ENCODE results near the gene CPEB1. TPM values are rescaled to one million over a fixed set of nuclear protein-coding genes. Genes with fewer than 3 reads are reported as not detected.
"Not testable (repeated sequence)": the region's sequence is repeated elsewhere in the genome, so short reads cannot be mapped to it uniquely, and the experiment has no call there.

The CPEB1 gene
- total and polyA plus RNA-seq, 5 experiments from 2014 or later, result 2.2 to 3.6 (median 3.0) TPM

GRCh38 chr15:82647835-82648256 is 683 bp upstream of the CPEB1 start:
- Mint-ChIP-seq H3K36me3 (peaks cover 0 to 2% (median 0%) of the 10 kb centered on the region in 3 donors), H3K4me1 (peaks cover 9 to 20% (median 13%) of the 10 kb centered on the region in 4 donors), H3K4me3 (peak overlapping the region; percentile 61 to 84 (median 76)), H3K27me3 (peaks cover 8 to 34% (median 12%) of the 10 kb centered on the region in 5 donors), H3K27ac (peak overlapping the region in 2 of 10 donors; percentile 66 to 67), H3K9me3 (no peaks in the 10 kb centered on the region)
- POLR2A ChIA-PET, result interaction anchor here (0.9 to 1.5 kb wide), 4 partner anchors 33 to 364 kb away, joined by 3 to 9 read pairs (median 4); partner anchors contain the start of genes C15orf40 and RPS17
- ATAC-seq (peak; percentile 84 to 87), DNase-seq (peak; percentile 39 to 83 (median 63))

- peak overlapping the region in 5 of 10 donors; percentile 63 to 84 (median 74) for H3K27ac Mint-ChIP-seq
- DNase-seq (peak in 3 of 10 donors; percentile 10 to 15 (median 15)), ATAC-seq (no peak)
- H3K27me3 Mint-ChIP-seq, result peaks cover 8 to 31% (median 10%) of the 10 kb centered on the region in 5 donors
- POLR2A ChIA-PET, result interaction anchor here (1.3 to 1.5 kb wide), 2 partner anchors 34 to 35 kb away, joined by 3 to 9 read pairs; no protein-coding TSS in a partner anchor
- H3K9me3 Mint-ChIP-seq, result no peaks in the 10 kb centered on the region
- H3K4me3 Mint-ChIP-seq, result peak overlapping the region; percentile 71 to 88 (median 80)
- H3K4me1 Mint-ChIP-seq, result peaks cover 9 to 20% (median 13%) of the 10 kb centered on the region in 4 donors
- H3K36me3 Mint-ChIP-seq, result peaks cover 0 to 2% (median 0%) of the 10 kb centered on the region in 3 donors
Observed at GRCh38 chr15:82646250-82647044, 716 bp downstream of the CPEB1 start.

GRCh38 chr15:82644967-82645852 is 2.0 kb downstream of the CPEB1 start:
- DNase-seq, H3K36me3 Mint-ChIP-seq, ATAC-seq, H3K9me3 Mint-ChIP-seq, H3K27ac Mint-ChIP-seq: not testable (repeated sequence)
- H3K4me3 Mint-ChIP-seq, result peak overlapping the region in 5 of 10 donors; percentile 20 to 74 (median 57)
- H3K27me3 Mint-ChIP-seq, result peaks cover 16 to 37% (median 21%) of the 10 kb centered on the region in 5 donors
- peaks cover 9 to 20% (median 13%) of the 10 kb centered on the region in 4 donors for H3K4me1 Mint-ChIP-seq
- POLR2A ChIA-PET, result interaction anchor here (0.6 to 1.3 kb wide), 2 partner anchors 27 to 36 kb away, joined by 3 to 4 read pairs; no protein-coding TSS in a partner anchor

- H3K27ac Mint-ChIP-seq, result no peak overlapping the region
- no peak for ATAC-seq
- no peak overlapping the region for H3K4me3 Mint-ChIP-seq
- peaks cover 18 to 46% (median 29%) of the 10 kb centered on the region in 5 donors for H3K27me3 Mint-ChIP-seq
- POLR2A ChIA-PET, result no interaction called here
- peaks cover 10 to 16% (median 11%) of the 10 kb centered on the region in 4 donors for H3K4me1 Mint-ChIP-seq
- H3K36me3 Mint-ChIP-seq, result peaks cover 0 to 4% (median 4%) of the 10 kb centered on the region in 3 donors
- DNase-seq, result no peak
- H3K9me3 Mint-ChIP-seq, result no peaks in the 10 kb centered on the region
Observed at GRCh38 chr15:82643992-82644391, 3.2 kb downstream of the CPEB1 start.

GRCh38 chr15:82642656-82643055 is 4.5 kb downstream of the CPEB1 start:
- Mint-ChIP-seq H3K27me3 (peaks cover 19 to 44% (median 29%) of the 10 kb centered on the region in 5 donors), H3K9me3 (no peaks in the 10 kb centered on the region), H3K27ac (no peak overlapping the region), H3K36me3 (peaks cover 0 to 4% (median 4%) of the 10 kb centered on the region in 3 donors), H3K4me1 (peaks cover 4 to 7% (median 5%) of the 10 kb centered on the region in 4 donors), H3K4me3 (no peak overlapping the region)
- ATAC-seq, result no peak
- DNase-seq, result no peak
- POLR2A ChIA-PET, result no interaction called here

- Mint-ChIP-seq H3K9me3 (no peaks in the 10 kb centered on the region), H3K4me1 (peaks cover 2 to 5% (median 4%) of the 10 kb centered on the region in 4 donors), H3K4me3 (no peak overlapping the region), H3K27me3 (peaks cover 22 to 50% (median 29%) of the 10 kb centered on the region in 5 donors), H3K36me3 (peaks cover 0 to 4% (median 4%) of the 10 kb centered on the region in 3 donors), H3K27ac (no peak overlapping the region)
- POLR2A ChIA-PET, result no interaction called here
- DNase-seq (no peak), ATAC-seq (no peak)
Observed at GRCh38 chr15:82641129-82641798, 5.9 kb downstream of the CPEB1 start.

- peaks cover 0 to 2% (median under 1%) of the 10 kb centered on the region in 4 donors for H3K4me1 Mint-ChIP-seq
- peaks cover 23 to 51% (median 28%) of the 10 kb centered on the region in 5 donors for H3K27me3 Mint-ChIP-seq
- no peak overlapping the region for H3K4me3 Mint-ChIP-seq
- no peak overlapping the region for H3K27ac Mint-ChIP-seq
- no peak for DNase-seq
- no peaks in the 10 kb centered on the region for H3K9me3 Mint-ChIP-seq
- POLR2A ChIA-PET, result no interaction called here
- peaks cover 0 to 4% (median 4%) of the 10 kb centered on the region in 3 donors for H3K36me3 Mint-ChIP-seq
- no peak for ATAC-seq
Observed at GRCh38 chr15:82640672-82641071, 6.5 kb downstream of the CPEB1 start.

GRCh38 chr15:82635798-82636197 is 11.4 kb downstream of the CPEB1 start:
- POLR2A ChIA-PET, result no interaction called here
- DNase-seq (no peak), ATAC-seq (no peak)
- peaks cover 0 to 1% (median 0%) of the 10 kb centered on the region in 4 donors for H3K4me1 Mint-ChIP-seq
- peaks cover 5 to 33% (median 19%) of the 10 kb centered on the region in 5 donors for H3K27me3 Mint-ChIP-seq
- H3K27ac Mint-ChIP-seq, result no peak overlapping the region
- H3K9me3 Mint-ChIP-seq, result no peaks in the 10 kb centered on the region
- H3K36me3 Mint-ChIP-seq, result peaks cover 0 to 4% (median 2%) of the 10 kb centered on the region in 3 donors
- H3K4me3 Mint-ChIP-seq, result no peak overlapping the region

GRCh38 chr15:82630033-82630432 is 17.1 kb downstream of the CPEB1 start:
- DNase-seq (no peak), ATAC-seq (no peak)
- H3K4me1 Mint-ChIP-seq, result no peaks in the 10 kb centered on the region
- no peaks in the 10 kb centered on the region for H3K9me3 Mint-ChIP-seq
- H3K4me3 Mint-ChIP-seq, result no peak overlapping the region
- H3K36me3 Mint-ChIP-seq, result peaks cover 0 to 4% (median 0%) of the 10 kb centered on the region in 3 donors
- H3K27ac Mint-ChIP-seq, result no peak overlapping the region
- H3K27me3 Mint-ChIP-seq, result peaks cover 0 to 4% (median 0%) of the 10 kb centered on the region in 5 donors
- POLR2A ChIA-PET, result no interaction called here

- POLR2A ChIA-PET, result no interaction called here
- no peaks in the 10 kb centered on the region for H3K27me3 Mint-ChIP-seq
- H3K4me3 Mint-ChIP-seq, result no peak overlapping the region
- H3K4me1 Mint-ChIP-seq, result no peaks in the 10 kb centered on the region
- DNase-seq, result no peak
- no peak overlapping the region for H3K27ac Mint-ChIP-seq
- H3K9me3 Mint-ChIP-seq, result no peaks in the 10 kb centered on the region
- peaks cover 0 to 9% (median 4%) of the 10 kb centered on the region in 3 donors for H3K36me3 Mint-ChIP-seq
- ATAC-seq, result no peak
Observed at GRCh38 chr15:82625136-82625535, 22.0 kb downstream of the CPEB1 start.

GRCh38 chr15:82624438-82624837 is 22.7 kb downstream of the CPEB1 start:
- DNase-seq, result no peak
- H3K4me3 Mint-ChIP-seq, result no peak overlapping the region

GRCh38 chr15:82624008-82624407 is 23.2 kb downstream of the CPEB1 start:
- Mint-ChIP-seq H3K9me3 (no peaks in the 10 kb centered on the region), H3K4me3 (no peak overlapping the region)
- ATAC-seq, result no peak

More at GRCh38 chr15:82624438-82624837, 22.7 kb downstream of the CPEB1 start:
- no peaks in the 10 kb centered on the region for H3K27me3 Mint-ChIP-seq
- H3K9me3 Mint-ChIP-seq, result no peaks in the 10 kb centered on the region
- ATAC-seq, result no peak
- no peaks in the 10 kb centered on the region for H3K4me1 Mint-ChIP-seq
- H3K36me3 Mint-ChIP-seq, result peaks cover 0 to 9% (median 4%) of the 10 kb centered on the region in 3 donors
- no peak overlapping the region for H3K27ac Mint-ChIP-seq
- POLR2A ChIA-PET, result no interaction called here

More at GRCh38 chr15:82624008-82624407, 23.2 kb downstream of the CPEB1 start:
- Mint-ChIP-seq H3K27me3 (no peaks in the 10 kb centered on the region), H3K27ac (no peak overlapping the region), H3K36me3 (peaks cover 0 to 9% (median 4%) of the 10 kb centered on the region in 3 donors), H3K4me1 (no peaks in the 10 kb centered on the region)
- no peak for DNase-seq
- POLR2A ChIA-PET, result no interaction called here

Data from naive thymus-derived CD8-positive, alpha-beta T cell (primary cell).